Osteocyte (in vitro differentiated cells): ENCODE results near the gene DUSP28. TPM values are rescaled to one million over a fixed set of nuclear protein-coding genes. Genes with fewer than 3 reads are reported as not detected.

Source experiments
- DNase-seq: peaks from one replicate; pipeline ENCODE4 v3.0.0; 2021; ENCODE audit warnings: mixed read lengths; ENCODE audit not compliant: unreplicated experiment; ENCODE audit errors: extremely low spot score
- H3K27ac Mint-ChIP-seq: one replicate; pipeline ENCODE4 v1.8.0; 2021; ENCODE audit warnings: mild to moderate bottlenecking, mixed read lengths; ENCODE audit not compliant: unreplicated experiment
- H3K27me3 Mint-ChIP-seq: one replicate; pipeline ENCODE4 v1.8.0; 2021; ENCODE audit warnings: mixed read lengths; ENCODE audit not compliant: unreplicated experiment
- H3K36me3 Mint-ChIP-seq: one replicate; pipeline ENCODE4 v1.8.0; 2021; ENCODE audit warnings: mixed read lengths; ENCODE audit not compliant: unreplicated experiment
- H3K4me1 Mint-ChIP-seq: one replicate; pipeline ENCODE4 v1.8.0; 2021; ENCODE audit warnings: mixed read lengths; ENCODE audit not compliant: unreplicated experiment
- H3K4me3 Mint-ChIP-seq: one replicate; pipeline ENCODE4 v1.8.0; 2021; ENCODE audit warnings: mild to moderate bottlenecking, moderate library complexity, mixed read lengths; ENCODE audit not compliant: unreplicated experiment
- H3K9me3 Mint-ChIP-seq: one replicate; pipeline ENCODE4 v1.8.0; 2021; ENCODE audit warnings: mixed read lengths; ENCODE audit not compliant: unreplicated experiment
- CTCF ChIP-seq: fragments of 200-600 bp; sonication (generic); IDR thresholded peaks from 2 replicates; pipeline ENCODE4 v1.5.0; 2021; ENCODE audit warnings: antibody characterized with exemption, mild to moderate bottlenecking, moderate library complexity
- total RNA-seq: library from RNA; stranded (reverse); gene quantifications from 2 replicates; pipeline ENCODE4 v1.2.1, GENCODE V29; 2021

DUSP28 gene
- total RNA-seq, 1 donor from 2014 or later = 5.9 TPM

GRCh38 chr2:240575101-240575965 is 15.2 kb downstream of the DUSP28 start:
- Mint-ChIP-seq H3K4me1 (peaks cover 13% of the 10 kb centered on the region), H3K27ac (no peak overlapping the region), H3K36me3 (no peaks in the 10 kb centered on the region), H3K9me3 (peaks cover under 1% of the 10 kb centered on the region), H3K27me3 (no peaks in the 10 kb centered on the region), H3K4me3 (no peak overlapping the region)
- DNase-seq = no peak
- no peak for TF ChIP-seq CTCF

- Mint-ChIP-seq H3K27me3 (no peaks in the 10 kb centered on the region), H3K4me3 (no peak overlapping the region), H3K9me3 (peaks cover 6% of the 10 kb centered on the region), H3K36me3 (no peaks in the 10 kb centered on the region), H3K27ac (no peak overlapping the region), H3K4me1 (peaks cover 14% of the 10 kb centered on the region)
- TF ChIP-seq CTCF = no peak
- no peak for DNase-seq
These were observed 15.9 kb downstream of the DUSP28 start for GRCh38 chr2:240576036-240576435.

GRCh38 chr2:240576436-240577205 is 16.5 kb downstream of the DUSP28 start:
- no peaks in the 10 kb centered on the region for H3K27me3 Mint-ChIP-seq

GRCh38 chr2:240577281-240578109 is 17.3 kb downstream of the DUSP28 start:
- Mint-ChIP-seq H3K27ac (no peak overlapping the region), H3K9me3 (peaks cover 12% of the 10 kb centered on the region), H3K4me3 (no peak overlapping the region), H3K27me3 (no peaks in the 10 kb centered on the region), H3K36me3 (peaks cover 5% of the 10 kb centered on the region), H3K4me1 (peaks cover 10% of the 10 kb centered on the region)
- DNase-seq = no peak
- TF ChIP-seq CTCF = no peak

More at GRCh38 chr2:240576436-240577205, 16.5 kb downstream of the DUSP28 start:
- no peak overlapping the region for H3K27ac Mint-ChIP-seq
- no peak for TF ChIP-seq CTCF
- DNase-seq = no peak
- H3K4me3 Mint-ChIP-seq = no peak overlapping the region
- H3K4me1 Mint-ChIP-seq = peaks cover 10% of the 10 kb centered on the region
- H3K9me3 Mint-ChIP-seq = peaks cover 12% of the 10 kb centered on the region
- H3K36me3 Mint-ChIP-seq = peaks cover 3% of the 10 kb centered on the region
